ENCODE results near the gene NRARP.

The NRARP gene

GRCh38 chr9:137318602-137319001 lies 16.5 kb upstream of the NRARP start:
- Histone ChIP-seq H3K27ac (ENCODE audit: poor library complexity, severe bottlenecking) (no peak overlapping the region), H3K9me3 (ENCODE audit: severe bottlenecking) (no peaks in the 10 kb centered on the region), H3K36me3 (ENCODE audit: low read depth) (no peaks in the 10 kb centered on the region), H3K4me1 (ENCODE audit: insufficient read depth, poor library complexity, severe bottlenecking) (no peaks in the 10 kb centered on the region), H3K4me3 (ENCODE audit: severe bottlenecking) (no peak overlapping the region), H3K27me3 (ENCODE audit: insufficient read depth, poor library complexity, severe bottlenecking) (peaks cover 4% of the 10 kb centered on the region)
- TF ChIP-seq CTCF (IDR thresholded peaks at IDR 0.05; ENCODE audit: poor library complexity, severe bottlenecking): no peak
- ATAC-seq (ENCODE audit: low read depth) (no peak), DNase-seq (ENCODE audit: low spot score) (no peak)

- peaks cover 4% of the 10 kb centered on the region for H3K27me3 ChIP-seq (ENCODE audit: insufficient read depth, poor library complexity, severe bottlenecking)
- H3K4me1 ChIP-seq (ENCODE audit: insufficient read depth, poor library complexity, severe bottlenecking): no peaks in the 10 kb centered on the region
- no peak for TF ChIP-seq CTCF (IDR thresholded peaks at IDR 0.05; ENCODE audit: poor library complexity, severe bottlenecking)
- ATAC-seq (ENCODE audit: low read depth) (no peak), DNase-seq (ENCODE audit: low spot score) (no peak)
- H3K9me3 ChIP-seq (ENCODE audit: severe bottlenecking): no peaks in the 10 kb centered on the region
- H3K4me3 ChIP-seq (ENCODE audit: severe bottlenecking): no peak overlapping the region
- H3K27ac ChIP-seq (ENCODE audit: poor library complexity, severe bottlenecking): no peak overlapping the region
- no peaks in the 10 kb centered on the region for H3K36me3 ChIP-seq (ENCODE audit: low read depth)
Measured at GRCh38 chr9:137317718-137318511, 15.8 kb upstream of the NRARP start.

- ATAC-seq (ENCODE audit: low read depth): no peak
- Histone ChIP-seq H3K27me3 (ENCODE audit: insufficient read depth, poor library complexity, severe bottlenecking) (peaks cover 4% of the 10 kb centered on the region), H3K36me3 (ENCODE audit: low read depth) (no peaks in the 10 kb centered on the region), H3K27ac (ENCODE audit: poor library complexity, severe bottlenecking) (no peak overlapping the region), H3K4me3 (ENCODE audit: severe bottlenecking) (no peak overlapping the region), H3K4me1 (ENCODE audit: insufficient read depth, poor library complexity, severe bottlenecking) (no peaks in the 10 kb centered on the region), H3K9me3 (ENCODE audit: severe bottlenecking) (no peaks in the 10 kb centered on the region)
- TF ChIP-seq CTCF (IDR thresholded peaks at IDR 0.05; ENCODE audit: poor library complexity, severe bottlenecking): no peak
- no peak for DNase-seq (ENCODE audit: low spot score)
Measured at GRCh38 chr9:137317021-137317717, 15.1 kb upstream of the NRARP start.

DNA sequence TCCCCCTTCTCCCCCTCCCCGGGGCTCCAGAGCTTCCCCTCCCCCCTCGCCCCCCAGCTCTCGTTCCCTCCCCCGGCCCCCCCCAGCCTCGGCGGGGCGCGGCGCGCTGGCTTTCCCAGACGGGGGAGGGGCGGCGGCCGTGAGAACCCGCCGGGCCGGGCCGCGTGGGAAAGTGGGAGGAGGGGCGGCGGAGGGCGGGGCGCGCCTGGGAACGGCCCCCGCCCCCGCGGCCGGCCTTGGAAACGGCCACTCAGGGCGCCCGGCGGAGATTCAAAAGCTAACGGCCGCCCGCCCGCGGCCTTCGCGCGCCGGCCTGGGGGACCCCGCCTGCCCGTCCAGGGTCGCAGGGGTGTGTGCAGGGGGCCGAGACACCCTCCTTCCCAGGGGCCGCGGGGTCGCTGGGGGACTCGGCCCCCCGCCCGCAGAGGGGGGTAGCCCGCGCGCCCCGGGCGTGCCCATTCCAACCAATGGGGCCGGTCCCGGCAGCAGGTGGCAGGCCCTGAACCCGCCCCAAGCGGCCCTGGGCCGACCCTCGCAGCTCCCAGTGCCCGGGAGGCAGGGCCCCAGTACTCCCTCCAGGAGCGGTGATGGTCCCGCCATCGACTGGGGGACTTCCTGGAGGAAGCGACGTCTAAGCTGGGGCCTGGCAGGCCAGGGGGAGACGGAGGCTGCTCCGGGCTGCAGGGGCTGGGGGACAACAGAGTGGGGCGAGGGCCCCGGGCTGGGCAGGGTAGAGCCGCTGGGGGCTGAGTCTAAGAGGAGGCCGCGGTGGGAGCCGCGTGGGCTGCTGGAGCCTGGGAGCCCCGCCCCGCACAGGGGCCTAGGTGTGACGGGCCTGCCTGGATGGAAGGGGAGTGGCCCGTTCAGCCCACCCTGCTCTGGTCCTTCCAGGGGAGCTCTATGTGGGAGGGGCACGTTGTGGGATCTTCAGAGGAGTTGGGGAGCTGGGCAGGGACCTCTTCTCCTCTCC lies 14.2 kb upstream of the NRARP start:
- DNase-seq (ENCODE audit: low spot score): no peak
- Histone ChIP-seq H3K4me3 (ENCODE audit: severe bottlenecking) (peak overlapping the region; percentile 23), H3K27ac (ENCODE audit: poor library complexity, severe bottlenecking) (no peak overlapping the region), H3K27me3 (ENCODE audit: insufficient read depth, poor library complexity, severe bottlenecking) (peaks cover 4% of the 10 kb centered on the region), H3K36me3 (ENCODE audit: low read depth) (no peaks in the 10 kb centered on the region), H3K9me3 (ENCODE audit: severe bottlenecking) (no peaks in the 10 kb centered on the region), H3K4me1 (ENCODE audit: insufficient read depth, poor library complexity, severe bottlenecking) (peaks cover 5% of the 10 kb centered on the region)
- ATAC-seq (ENCODE audit: low read depth): no peak
- no peak for TF ChIP-seq CTCF (IDR thresholded peaks at IDR 0.05; ENCODE audit: poor library complexity, severe bottlenecking)

All from RWPE2 (cell line).